ENCODE data around the gene USF2.
A peak's percentile ranks its signal among the peaks of the same experiment; 100 is the strongest.

Gene USF2

GRCh38 chr19:35303357-35303915, 34.7 kb downstream of the USF2 start:
- DNase-seq = no peak

DNA sequence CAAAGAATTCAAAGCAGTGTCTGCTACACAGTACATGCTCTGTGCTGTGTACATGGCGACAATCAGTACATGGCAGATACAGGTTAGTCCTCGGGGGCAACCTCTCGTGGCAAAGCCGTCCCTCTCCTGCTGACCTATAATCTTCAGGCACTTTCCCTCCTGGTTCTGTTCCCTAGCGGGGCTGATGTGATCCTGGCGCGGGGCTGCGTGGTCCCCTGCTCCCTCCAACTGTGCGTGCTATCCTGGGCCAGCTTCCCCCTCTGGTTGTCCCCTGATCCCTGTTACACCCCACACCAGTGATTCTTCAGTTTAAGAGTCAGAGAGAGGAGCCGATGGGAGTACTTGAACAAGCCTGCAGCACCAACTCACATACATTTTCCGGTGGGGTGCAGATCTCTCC, 35.3 kb downstream of the USF2 start:
- DNase-seq = no peak

DNA sequence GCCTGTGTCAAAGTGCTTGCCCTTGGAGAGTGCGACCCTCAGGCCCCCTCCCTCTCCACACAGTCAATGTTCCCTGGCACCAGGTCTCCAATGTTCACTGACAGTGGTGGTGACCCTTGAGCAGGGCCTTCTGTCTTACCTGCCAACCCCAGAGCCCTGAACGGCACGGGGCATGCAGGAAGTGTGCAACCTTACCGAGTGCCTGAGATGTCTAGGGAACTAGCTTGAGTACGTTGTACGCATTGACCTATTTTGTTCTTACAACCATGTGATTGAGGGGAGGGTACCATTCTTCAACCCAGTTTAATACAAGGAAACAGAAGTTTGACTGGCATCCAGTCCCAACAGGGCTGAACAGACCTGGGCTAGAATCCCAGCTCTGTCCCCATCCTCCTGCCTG, 36.4 kb downstream of the USF2 start:
- DNase-seq = no peak

GRCh38 chr19:35306473-35307246, 37.9 kb downstream of the USF2 start:
- no peak for DNase-seq

DNA sequence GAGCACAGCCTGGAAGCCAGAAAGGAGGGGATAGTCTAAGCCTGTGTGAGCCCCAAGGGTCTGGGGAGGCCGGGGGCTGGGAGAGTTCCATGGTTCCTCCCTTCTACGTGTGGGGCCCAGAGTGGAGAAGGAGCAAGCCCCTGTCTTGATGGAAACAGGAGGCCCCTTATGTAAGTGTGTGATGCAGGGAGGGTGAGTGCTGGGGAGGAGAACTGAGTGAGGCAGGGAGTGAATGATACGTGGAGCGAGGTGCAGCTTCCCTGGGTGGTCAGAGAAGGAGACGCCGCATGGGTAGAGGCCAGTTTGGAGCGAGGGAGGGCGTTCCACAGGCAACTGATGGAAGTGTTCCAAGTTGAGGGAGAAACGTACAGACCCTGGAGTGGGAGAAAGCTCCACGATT, 39.2 kb downstream of the USF2 start:
- no peak for DNase-seq

- no peak for DNase-seq
Measured at GRCh38 chr19:35308910-35309309, 40.1 kb downstream of the USF2 start.

DNA sequence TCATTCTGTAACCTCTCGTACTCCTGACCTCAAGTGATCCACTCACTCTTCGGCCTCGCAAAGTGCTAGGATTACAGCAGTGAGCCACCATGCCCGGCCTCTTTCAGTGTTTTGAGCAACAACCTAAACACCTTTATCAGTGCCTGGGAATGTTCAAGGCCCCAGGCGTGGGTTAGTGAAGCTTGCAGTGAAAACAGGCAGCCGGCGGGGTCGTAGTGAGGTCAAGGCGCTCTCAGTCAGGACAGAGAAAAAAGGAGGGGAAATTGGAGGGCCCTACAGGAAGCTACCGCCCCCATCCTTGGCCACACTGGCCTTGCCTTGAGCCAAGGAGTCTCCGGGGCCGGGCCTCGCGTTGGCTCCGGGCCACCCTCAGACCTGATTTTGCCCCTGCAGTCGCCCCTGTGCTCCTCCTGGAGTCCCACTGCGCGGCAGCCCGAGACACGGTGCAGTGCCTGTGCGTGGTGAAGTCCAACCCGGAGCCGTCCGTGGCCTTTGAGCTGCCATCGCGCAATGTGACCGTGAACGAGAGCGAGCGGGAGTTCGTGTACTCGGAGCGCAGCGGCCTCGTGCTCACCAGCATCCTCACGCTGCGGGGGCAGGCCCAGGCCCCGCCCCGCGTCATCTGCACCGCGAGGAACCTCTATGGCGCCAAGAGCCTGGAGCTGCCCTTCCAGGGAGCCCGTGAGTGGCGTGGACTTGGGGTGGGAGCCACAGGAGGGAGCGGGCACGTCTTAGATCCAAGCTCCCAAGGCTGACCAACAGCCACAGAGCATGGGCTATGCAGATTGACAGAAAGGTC, 40.9 kb downstream of the USF2 start:
- no peak for DNase-seq

- DNase-seq = no peak
Measured at GRCh38 chr19:35310331-35310730, 41.6 kb downstream of the USF2 start.

- DNase-seq = no peak
Measured at GRCh38 chr19:35310811-35311465, 42.2 kb downstream of the USF2 start.

DNA sequence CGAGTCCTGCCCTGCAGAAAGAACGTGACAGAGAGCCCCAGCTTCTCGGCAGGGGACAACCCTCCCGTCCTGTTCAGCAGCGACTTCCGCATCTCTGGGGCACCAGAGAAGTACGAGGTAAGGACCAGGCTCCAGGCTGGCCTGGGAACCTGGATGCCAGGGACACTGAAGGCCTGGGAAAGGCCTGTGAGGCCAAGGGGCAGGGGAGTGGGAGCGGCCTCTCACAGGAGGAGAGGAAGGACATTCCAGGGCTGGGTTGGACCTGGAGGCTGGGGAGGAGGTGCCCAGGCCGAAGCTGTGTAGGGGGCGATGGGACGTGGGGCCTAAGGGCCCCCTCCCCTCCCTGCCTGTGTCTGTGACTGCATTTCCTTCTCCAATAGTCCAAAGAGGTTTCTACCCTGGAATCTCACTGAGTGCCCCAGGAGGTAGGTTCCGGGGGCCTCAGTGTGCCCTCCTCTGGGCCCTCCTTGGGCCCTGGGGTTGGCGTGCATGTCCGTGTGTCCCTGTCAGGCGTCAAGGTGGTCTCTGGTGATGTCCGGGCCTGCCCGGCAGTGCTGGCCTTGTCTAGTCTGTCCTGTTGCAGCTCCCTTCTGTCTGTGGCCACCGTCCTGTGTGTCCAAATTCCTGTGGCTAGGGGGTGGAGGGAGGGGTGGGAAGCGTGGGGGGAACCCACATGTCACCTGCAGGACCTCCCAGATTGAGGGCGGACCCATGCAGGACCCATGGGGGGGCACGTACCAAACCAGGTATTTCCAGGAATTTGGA, 43.3 kb downstream of the USF2 start:
- DNase-seq = no peak

GRCh38 chr19:35313587-35313986, 44.8 kb downstream of the USF2 start:
- DNase-seq = no peak

DNA sequence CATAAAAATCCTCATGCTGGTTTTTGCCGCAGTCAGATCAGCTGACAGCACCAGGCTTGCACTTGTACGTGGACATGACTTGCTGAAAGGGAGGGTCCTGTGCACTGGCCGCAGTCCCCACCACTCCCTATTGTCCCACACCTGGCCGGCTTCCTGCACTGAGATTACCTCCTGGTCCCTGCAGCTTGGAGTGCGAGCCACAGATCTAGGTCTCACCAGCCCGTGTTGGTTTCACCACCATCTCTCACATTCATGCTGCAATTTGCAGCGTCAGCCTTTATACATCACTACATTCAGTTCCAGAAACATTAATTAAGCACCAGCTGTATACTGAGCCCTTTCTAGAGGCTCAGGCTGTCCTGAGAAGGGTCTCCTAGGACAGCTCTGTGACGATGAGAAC, 45.3 kb downstream of the USF2 start:
- DNase-seq = no peak

- no peak for DNase-seq
Measured at GRCh38 chr19:35314858-35315470, 46.2 kb downstream of the USF2 start.

GRCh38 chr19:35315883-35316282, 47.1 kb downstream of the USF2 start:
- DNase-seq = no peak

- no peak for DNase-seq
Measured at GRCh38 chr19:35316560-35316959, 47.8 kb downstream of the USF2 start.

DNA sequence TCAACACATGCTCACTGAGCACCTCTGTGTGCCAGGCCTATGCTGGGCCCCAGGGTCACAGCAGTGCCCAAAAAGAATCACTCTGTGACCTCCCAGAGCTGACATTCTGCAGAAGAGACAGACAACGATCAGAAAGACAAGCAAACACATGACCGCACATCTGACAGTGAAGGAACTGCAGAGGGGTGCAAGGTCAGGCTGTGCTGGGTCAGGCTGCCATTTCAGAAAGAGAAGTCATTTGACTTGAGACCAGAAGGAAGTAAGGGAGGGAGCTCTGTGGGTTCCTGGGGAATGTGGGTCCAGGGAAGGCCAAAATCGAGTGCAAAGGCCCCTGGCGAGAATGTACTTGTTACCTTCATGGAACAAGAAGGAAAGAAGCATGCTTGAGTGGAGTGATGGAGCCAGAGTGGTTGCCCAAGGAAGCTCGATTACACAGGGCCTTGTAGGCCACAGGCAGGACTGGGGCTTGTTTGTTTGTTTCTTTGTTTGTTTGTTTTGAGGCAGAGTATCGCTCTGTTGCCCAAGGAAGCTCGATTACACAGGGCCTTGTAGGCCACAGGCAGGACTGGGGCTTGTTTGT, 48.8 kb downstream of the USF2 start:
- no peak for DNase-seq

DNA sequence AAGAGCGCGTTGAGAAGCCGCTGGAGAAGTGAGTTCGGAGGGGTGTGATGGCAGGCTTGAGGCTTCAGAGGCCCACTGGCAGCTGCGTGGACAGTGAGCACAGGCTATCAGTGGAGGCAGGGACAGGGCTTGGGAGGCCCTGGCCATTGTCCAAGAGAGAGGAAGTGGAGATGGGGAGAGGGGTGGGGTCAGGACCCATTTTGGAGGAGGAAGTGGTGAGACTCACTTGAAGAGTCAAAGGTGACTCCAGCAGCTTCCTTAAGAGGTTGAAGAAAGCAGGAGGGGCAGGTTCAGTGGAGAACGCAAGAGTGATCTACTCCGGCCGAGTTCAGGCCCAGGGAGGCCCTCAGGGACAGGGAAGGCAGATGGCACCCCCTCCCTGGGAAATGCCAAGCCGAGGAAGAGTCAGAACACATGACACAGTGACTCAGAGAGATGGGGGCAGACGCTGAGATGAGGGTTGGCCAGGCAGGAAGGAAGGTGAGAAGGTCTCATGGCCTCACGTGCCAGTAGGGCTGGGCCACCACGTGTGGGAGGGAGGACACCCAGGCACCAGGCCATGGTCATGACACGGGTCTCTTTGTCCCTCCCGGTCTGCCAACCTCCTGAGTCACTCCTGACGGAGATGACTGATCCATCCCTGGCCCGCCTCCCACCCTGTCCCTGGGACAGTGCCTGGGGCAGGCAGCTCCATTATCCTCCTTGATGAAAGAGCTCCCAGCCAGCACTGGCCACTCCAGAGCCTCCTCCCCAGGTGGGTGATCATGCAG, 50.1 kb downstream of the USF2 start:
- DNase-seq = peak; percentile 28

GRCh38 chr19:35320065-35320713, 51.4 kb downstream of the USF2 start:
- DNase-seq = no peak

DNA sequence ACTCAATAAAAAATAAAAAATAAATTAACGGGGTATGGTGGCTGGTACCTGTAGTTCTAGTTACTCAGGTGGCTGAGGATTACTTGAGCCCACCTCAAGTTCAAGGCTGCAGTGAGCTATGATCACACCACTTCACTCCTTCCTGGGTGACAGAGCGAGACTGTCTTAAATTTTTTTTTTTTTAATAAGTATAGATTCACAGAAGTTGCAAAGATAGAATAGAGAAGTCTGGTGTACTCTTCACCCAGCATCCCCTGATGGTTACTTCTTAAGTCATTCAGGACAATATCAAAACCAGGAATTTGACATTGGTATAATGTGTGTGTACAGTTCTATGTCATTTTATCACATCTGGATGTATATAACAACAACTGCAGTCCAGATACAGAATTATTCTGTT, 52.5 kb downstream of the USF2 start:
- no peak for DNase-seq

GRCh38 chr19:35322014-35322413, 53.3 kb downstream of the USF2 start:
- no peak for DNase-seq

DNA sequence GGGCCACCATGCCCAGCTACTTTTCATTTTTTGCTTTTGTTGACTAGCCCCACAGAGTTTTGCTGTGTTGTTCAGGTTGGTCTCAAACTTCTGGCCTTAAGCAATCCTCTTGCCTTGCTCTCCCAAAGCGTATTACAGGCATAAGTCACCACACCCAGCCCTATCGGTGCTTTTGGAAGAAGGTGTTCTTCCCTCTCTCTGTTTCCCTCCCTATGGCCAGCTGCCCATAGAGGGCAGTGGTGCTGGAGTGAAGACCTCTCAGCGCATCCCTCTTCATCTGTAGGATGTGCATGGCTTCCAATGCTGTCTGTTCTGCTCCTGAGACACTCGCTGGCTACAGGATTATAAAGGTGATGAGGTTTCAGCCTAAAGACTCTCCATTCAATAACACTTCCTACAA, 58.9 kb downstream of the USF2 start:
- no peak for DNase-seq
